Measurements from ENCODE around the gene COL4A2. TPM values are rescaled to one million over a fixed set of nuclear protein-coding genes. Genes with fewer than 3 reads are reported as not detected.

Gene COL4A2
- total RNA-seq, 3 donors from 2014 or later (not counting 1 experiment from before 2014, with no cell fraction given): not detected

DNA sequence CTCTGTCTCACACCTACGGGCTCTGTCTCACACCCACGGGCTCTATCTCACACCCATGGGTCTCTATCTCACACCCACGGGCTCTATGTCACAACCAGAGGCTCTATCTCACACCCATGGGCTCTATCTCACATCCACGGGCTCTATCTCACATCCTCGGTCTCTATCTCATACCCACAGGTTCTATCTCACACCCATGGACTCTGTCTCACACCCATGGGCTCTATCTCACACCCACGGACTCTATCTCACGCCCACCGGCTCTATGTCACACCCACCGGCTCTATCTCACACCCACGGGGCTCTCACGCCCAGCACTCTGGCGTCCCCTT, 73.9 kb downstream of the COL4A2 start:
- H3K27me3 Mint-ChIP-seq (ENCODE audit: low read depth in 2 of 2): no peaks in the 10 kb centered on the region
- H3K4me1 ChIP-seq (ENCODE audit: control insufficient read depth, insufficient read depth, low read length): no peaks in the 10 kb centered on the region
- peaks cover 6 to 8% of the 10 kb centered on the region in 2 donors for H3K4me1 Mint-ChIP-seq
- WGBS (ENCODE audit: insufficient coverage): 80% methylated on average over 12 of the region's 12 CpGs
- peak overlapping the region; percentile 77 to 79 for H3K27ac Mint-ChIP-seq
- no peak overlapping the region for H3K4me3 ChIP-seq (ENCODE audit: low read length)
- peak overlapping the region; percentile 54 for H3K4me3 Mint-ChIP-seq
- H3K9me3 ChIP-seq (ENCODE audit: control insufficient read depth, insufficient read depth, low read length): peaks cover 14% of the 10 kb centered on the region
- H3K36me3 ChIP-seq (ENCODE audit: control insufficient read depth, insufficient read depth, low read length): no peaks in the 10 kb centered on the region
- H3K27ac ChIP-seq (ENCODE audit: low read length): peak overlapping the region; percentile 2
- H3K36me3 Mint-ChIP-seq: no peaks in the 10 kb centered on the region
- DNase-seq: no peak
- intact Hi-C loops (cut with micrococcal nuclease): no loop called here
- TF ChIP-seq CTCF (IDR thresholded peaks at IDR 0.05): no peak
- ATAC-seq: no peak
- peaks cover 8 to 12% of the 10 kb centered on the region in 2 donors for H3K9me3 Mint-ChIP-seq
- H3K27me3 ChIP-seq (ENCODE audit: control insufficient read depth, insufficient read depth, low read length): no peaks in the 10 kb centered on the region

DNA sequence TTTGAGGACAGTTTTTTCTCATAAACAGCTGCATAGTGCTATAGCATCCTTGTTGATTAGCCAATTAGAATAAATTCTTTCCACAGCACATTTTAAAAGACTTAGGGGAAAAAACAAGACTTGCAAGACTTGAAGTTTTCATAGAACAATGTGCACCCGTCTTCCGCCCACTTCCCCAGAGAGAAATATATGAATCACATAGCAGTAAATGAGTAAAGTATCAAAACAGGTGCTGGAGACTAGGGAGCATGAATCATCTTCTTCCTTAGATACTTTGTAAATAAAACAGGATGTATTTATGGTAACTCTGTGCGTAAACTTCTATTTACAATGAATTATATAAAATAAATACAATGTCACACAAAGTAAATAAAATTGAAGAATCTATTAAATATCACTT, 75.1 kb downstream of the COL4A2 start:
- TF ChIP-seq CTCF (IDR thresholded peaks at IDR 0.05): no peak
- H3K27ac ChIP-seq (ENCODE audit: low read length): no peak overlapping the region
- Mint-ChIP-seq H3K27me3 (ENCODE audit: low read depth in 2 of 2) (no peaks in the 10 kb centered on the region), H3K9me3 (peaks cover 8 to 12% of the 10 kb centered on the region in 2 donors), H3K4me1 (peaks cover 6 to 8% of the 10 kb centered on the region in 2 donors), H3K4me3 (no peak overlapping the region), H3K36me3 (no peaks in the 10 kb centered on the region), H3K27ac (peak overlapping the region in 1 of 2 donors; percentile 77)
- H3K4me3 ChIP-seq (ENCODE audit: low read length): no peak overlapping the region
- WGBS (ENCODE audit: insufficient coverage): no CpG with 5 or more reads among the region's 3 CpGs
- DNase-seq (no peak), ATAC-seq (no peak)
- intact Hi-C loops (cut with micrococcal nuclease): no loop called here
- no peaks in the 10 kb centered on the region for H3K27me3 ChIP-seq (ENCODE audit: control insufficient read depth, insufficient read depth, low read length)
- no peaks in the 10 kb centered on the region for H3K36me3 ChIP-seq (ENCODE audit: control insufficient read depth, insufficient read depth, low read length)
- peaks cover 14% of the 10 kb centered on the region for H3K9me3 ChIP-seq (ENCODE audit: control insufficient read depth, insufficient read depth, low read length)
- no peaks in the 10 kb centered on the region for H3K4me1 ChIP-seq (ENCODE audit: control insufficient read depth, insufficient read depth, low read length)

DNA sequence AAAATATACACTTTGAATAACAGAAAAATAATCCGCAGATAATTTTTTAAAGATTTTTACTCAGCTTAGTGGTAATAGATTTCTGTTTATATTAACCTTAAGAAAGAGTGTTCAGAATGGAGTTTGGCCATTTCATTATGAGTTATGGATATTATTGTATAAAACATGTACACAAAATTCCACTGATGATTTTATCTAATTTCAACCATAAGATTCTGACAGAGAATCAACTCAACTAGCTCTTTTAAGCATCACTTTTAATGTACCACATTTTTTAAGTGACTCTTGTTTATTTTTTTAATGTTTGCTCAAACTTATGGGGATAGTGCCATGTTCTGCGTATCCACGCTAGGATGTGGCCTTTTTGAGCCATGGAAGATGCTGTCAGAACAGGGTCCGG, 75.7 kb downstream of the COL4A2 start:
- Histone ChIP-seq H3K4me1 (ENCODE audit: control insufficient read depth, insufficient read depth, low read length) (no peaks in the 10 kb centered on the region), H3K27ac (ENCODE audit: low read length) (no peak overlapping the region), H3K4me3 (ENCODE audit: low read length) (no peak overlapping the region), H3K36me3 (ENCODE audit: control insufficient read depth, insufficient read depth, low read length) (no peaks in the 10 kb centered on the region), H3K27me3 (ENCODE audit: control insufficient read depth, insufficient read depth, low read length) (no peaks in the 10 kb centered on the region), H3K9me3 (ENCODE audit: control insufficient read depth, insufficient read depth, low read length) (peaks cover 14% of the 10 kb centered on the region)
- H3K4me1 Mint-ChIP-seq: peaks cover 6 to 8% of the 10 kb centered on the region in 2 donors
- ATAC-seq (no peak), DNase-seq (no peak)
- no peak overlapping the region for H3K4me3 Mint-ChIP-seq
- TF ChIP-seq CTCF (IDR thresholded peaks at IDR 0.05): no peak
- no peaks in the 10 kb centered on the region for H3K36me3 Mint-ChIP-seq
- no peaks in the 10 kb centered on the region for H3K27me3 Mint-ChIP-seq (ENCODE audit: low read depth in 2 of 2)
- peaks cover 8 to 12% of the 10 kb centered on the region in 2 donors for H3K9me3 Mint-ChIP-seq
- WGBS (ENCODE audit: insufficient coverage): 96% methylated on average over 3 of the region's 4 CpGs
- no peak overlapping the region for H3K27ac Mint-ChIP-seq
- intact Hi-C loops (cut with micrococcal nuclease): no loop called here

- Histone ChIP-seq H3K4me3 (ENCODE audit: low read length) (no peak overlapping the region), H3K36me3 (ENCODE audit: control insufficient read depth, insufficient read depth, low read length) (no peaks in the 10 kb centered on the region), H3K9me3 (ENCODE audit: control insufficient read depth, insufficient read depth, low read length) (peaks cover 3% of the 10 kb centered on the region), H3K27ac (ENCODE audit: low read length) (no peak overlapping the region), H3K27me3 (ENCODE audit: control insufficient read depth, insufficient read depth, low read length) (peaks cover 5% of the 10 kb centered on the region), H3K4me1 (ENCODE audit: control insufficient read depth, insufficient read depth, low read length) (no peaks in the 10 kb centered on the region)
- intact Hi-C loops (cut with micrococcal nuclease): no loop called here
- H3K4me1 Mint-ChIP-seq: no peaks in the 10 kb centered on the region
- 9% methylated on average over 25 of the region's 25 CpGs for WGBS (ENCODE audit: insufficient coverage)
- DNase-seq (no peak), ATAC-seq (no peak)
- H3K27me3 Mint-ChIP-seq (ENCODE audit: low read depth in 2 of 2): peaks cover 20 to 38% of the 10 kb centered on the region in 2 donors
- TF ChIP-seq CTCF (IDR thresholded peaks at IDR 0.05): no peak
- H3K36me3 Mint-ChIP-seq: no peaks in the 10 kb centered on the region
- no peaks in the 10 kb centered on the region for H3K9me3 Mint-ChIP-seq
- H3K4me3 Mint-ChIP-seq: no peak overlapping the region
- no peak overlapping the region for H3K27ac Mint-ChIP-seq
Observed at GRCh38 chr13:110387451-110388107, 80.5 kb downstream of the COL4A2 start.

All from natural killer cell (primary cell).